Measurements from ENCODE around the gene ERICH6B.

ERICH6B gene

GRCh38 chr13:45626731-45627374 lies 11.3 kb upstream of the ERICH6B start:
- Mint-ChIP-seq H3K9me3 (no peaks in the 10 kb centered on the region), H3K4me3 (no peak overlapping the region), H3K27me3 (peaks cover 6% of the 10 kb centered on the region), H3K27ac (no peak overlapping the region), H3K36me3 (ENCODE audit: low read depth) (no peaks in the 10 kb centered on the region), H3K4me1 (ENCODE audit: low read depth) (no peaks in the 10 kb centered on the region)
- intact Hi-C loops (cut with micrococcal nuclease): no loop called here

GRCh38 chr13:45623516-45624090 lies 8.1 kb upstream of the ERICH6B start:
- H3K27ac Mint-ChIP-seq: no peak overlapping the region
- no peaks in the 10 kb centered on the region for H3K9me3 Mint-ChIP-seq
- intact Hi-C loops (cut with micrococcal nuclease): loop anchor here (1.0 kb wide), 1 partner anchor 96 kb away; no protein-coding TSS in a partner anchor
- no peaks in the 10 kb centered on the region for H3K4me1 Mint-ChIP-seq (ENCODE audit: low read depth)
- peaks cover 31% of the 10 kb centered on the region for H3K27me3 Mint-ChIP-seq
- H3K4me3 Mint-ChIP-seq: no peak overlapping the region
- H3K36me3 Mint-ChIP-seq (ENCODE audit: low read depth): no peaks in the 10 kb centered on the region

- Mint-ChIP-seq H3K27ac (no peak overlapping the region), H3K4me1 (ENCODE audit: low read depth) (no peaks in the 10 kb centered on the region), H3K4me3 (no peak overlapping the region), H3K9me3 (no peaks in the 10 kb centered on the region), H3K36me3 (ENCODE audit: low read depth) (no peaks in the 10 kb centered on the region), H3K27me3 (peaks cover 46% of the 10 kb centered on the region)
- intact Hi-C loops (cut with micrococcal nuclease): no loop called here
Observed at GRCh38 chr13:45621950-45622349, 6.4 kb upstream of the ERICH6B start.

- H3K4me1 Mint-ChIP-seq (ENCODE audit: low read depth): no peaks in the 10 kb centered on the region
- no peak overlapping the region for H3K27ac Mint-ChIP-seq
- H3K27me3 Mint-ChIP-seq: peaks cover 8% of the 10 kb centered on the region
- H3K36me3 Mint-ChIP-seq (ENCODE audit: low read depth): no peaks in the 10 kb centered on the region
- no peaks in the 10 kb centered on the region for H3K9me3 Mint-ChIP-seq
- intact Hi-C loops (cut with micrococcal nuclease): no loop called here
- no peak overlapping the region for H3K4me3 Mint-ChIP-seq
Observed at GRCh38 chr13:45607931-45608330, 7.6 kb downstream of the ERICH6B start.

- Mint-ChIP-seq H3K9me3 (no peaks in the 10 kb centered on the region), H3K27me3 (peaks cover 5% of the 10 kb centered on the region), H3K36me3 (ENCODE audit: low read depth) (no peaks in the 10 kb centered on the region), H3K4me3 (no peak overlapping the region), H3K27ac (no peak overlapping the region), H3K4me1 (ENCODE audit: low read depth) (no peaks in the 10 kb centered on the region)
- intact Hi-C loops (cut with micrococcal nuclease): no loop called here
Observed at GRCh38 chr13:45604892-45605291, 10.6 kb downstream of the ERICH6B start.

- Mint-ChIP-seq H3K36me3 (ENCODE audit: low read depth) (no peaks in the 10 kb centered on the region), H3K4me1 (ENCODE audit: low read depth) (no peaks in the 10 kb centered on the region), H3K27me3 (no peaks in the 10 kb centered on the region), H3K4me3 (no peak overlapping the region), H3K27ac (no peak overlapping the region), H3K9me3 (no peaks in the 10 kb centered on the region)
- intact Hi-C loops (cut with micrococcal nuclease): no loop called here
Observed at GRCh38 chr13:45603338-45603737, 12.2 kb downstream of the ERICH6B start.

GRCh38 chr13:45602183-45603170 lies 13.1 kb downstream of the ERICH6B start:
- Mint-ChIP-seq H3K4me1 (ENCODE audit: low read depth) (no peaks in the 10 kb centered on the region), H3K27ac (no peak overlapping the region), H3K4me3 (no peak overlapping the region), H3K9me3 (no peaks in the 10 kb centered on the region), H3K36me3 (ENCODE audit: low read depth) (no peaks in the 10 kb centered on the region), H3K27me3 (no peaks in the 10 kb centered on the region)
- intact Hi-C loops (cut with micrococcal nuclease): no loop called here

GRCh38 chr13:45601680-45602079 lies 13.9 kb downstream of the ERICH6B start:
- Mint-ChIP-seq H3K9me3 (peaks cover 3% of the 10 kb centered on the region), H3K27ac (no peak overlapping the region), H3K4me1 (ENCODE audit: low read depth) (no peaks in the 10 kb centered on the region), H3K27me3 (peaks cover under 1% of the 10 kb centered on the region), H3K36me3 (ENCODE audit: low read depth) (no peaks in the 10 kb centered on the region), H3K4me3 (no peak overlapping the region)
- intact Hi-C loops (cut with micrococcal nuclease): no loop called here

- intact Hi-C loops (cut with micrococcal nuclease): no loop called here
- Mint-ChIP-seq H3K27me3 (peaks cover 11% of the 10 kb centered on the region), H3K27ac (no peak overlapping the region), H3K36me3 (ENCODE audit: low read depth) (no peaks in the 10 kb centered on the region), H3K4me3 (no peak overlapping the region), H3K4me1 (ENCODE audit: low read depth) (no peaks in the 10 kb centered on the region), H3K9me3 (peaks cover 9% of the 10 kb centered on the region)
Observed at GRCh38 chr13:45598597-45598996, 16.9 kb downstream of the ERICH6B start.

GRCh38 chr13:45596800-45597475 lies 18.6 kb downstream of the ERICH6B start:
- no peaks in the 10 kb centered on the region for H3K36me3 Mint-ChIP-seq (ENCODE audit: low read depth)
- H3K4me3 Mint-ChIP-seq: no peak overlapping the region
- intact Hi-C loops (cut with micrococcal nuclease): no loop called here
- peaks cover 11% of the 10 kb centered on the region for H3K27me3 Mint-ChIP-seq
- H3K27ac Mint-ChIP-seq: no peak overlapping the region
- no peaks in the 10 kb centered on the region for H3K4me1 Mint-ChIP-seq (ENCODE audit: low read depth)
- H3K9me3 Mint-ChIP-seq: peaks cover 9% of the 10 kb centered on the region

- Mint-ChIP-seq H3K4me1 (ENCODE audit: low read depth) (no peaks in the 10 kb centered on the region), H3K4me3 (no peak overlapping the region), H3K36me3 (ENCODE audit: low read depth) (no peaks in the 10 kb centered on the region), H3K27ac (no peak overlapping the region), H3K9me3 (peaks cover 9% of the 10 kb centered on the region), H3K27me3 (peaks cover 11% of the 10 kb centered on the region)
- intact Hi-C loops (cut with micrococcal nuclease): no loop called here
Observed at GRCh38 chr13:45595965-45596364, 19.6 kb downstream of the ERICH6B start.

- no peak overlapping the region for H3K4me3 Mint-ChIP-seq
- intact Hi-C loops (cut with micrococcal nuclease): no loop called here
- H3K36me3 Mint-ChIP-seq (ENCODE audit: low read depth): no peaks in the 10 kb centered on the region
- H3K4me1 Mint-ChIP-seq (ENCODE audit: low read depth): no peaks in the 10 kb centered on the region
- peaks cover 11% of the 10 kb centered on the region for H3K27me3 Mint-ChIP-seq
- H3K9me3 Mint-ChIP-seq: peaks cover 9% of the 10 kb centered on the region
- H3K27ac Mint-ChIP-seq: no peak overlapping the region
Observed at GRCh38 chr13:45594764-45595163, 20.8 kb downstream of the ERICH6B start.

GRCh38 chr13:45594227-45594626 lies 21.3 kb downstream of the ERICH6B start:
- intact Hi-C loops (cut with micrococcal nuclease): no loop called here
- H3K27ac Mint-ChIP-seq: no peak overlapping the region

GRCh38 chr13:45592758-45593157 lies 22.8 kb downstream of the ERICH6B start:
- Mint-ChIP-seq H3K9me3 (peaks cover 9% of the 10 kb centered on the region), H3K36me3 (ENCODE audit: low read depth) (no peaks in the 10 kb centered on the region), H3K27ac (no peak overlapping the region), H3K27me3 (peaks cover 11% of the 10 kb centered on the region), H3K4me1 (ENCODE audit: low read depth) (no peaks in the 10 kb centered on the region), H3K4me3 (no peak overlapping the region)
- intact Hi-C loops (cut with micrococcal nuclease): no loop called here

More at GRCh38 chr13:45594227-45594626, 21.3 kb downstream of the ERICH6B start:
- Mint-ChIP-seq H3K4me1 (ENCODE audit: low read depth) (no peaks in the 10 kb centered on the region), H3K36me3 (ENCODE audit: low read depth) (no peaks in the 10 kb centered on the region), H3K27me3 (peaks cover 11% of the 10 kb centered on the region), H3K9me3 (peaks cover 9% of the 10 kb centered on the region), H3K4me3 (no peak overlapping the region)

Measured in dendritic cell treated with granulocyte-macrophage colony-stimulating factor and Interleukin-4, amounts not matched to agents 40 ng/mL and 50 ng/mL, for 4 days (primary cell).